HG02623 (cell line): ENCODE measurements around the gene GGA2.
"Not testable (repeated sequence)": the region's sequence is repeated elsewhere in the genome, so short reads cannot be mapped to it uniquely, and the experiment has no call there.

Experiments used
- ATAC-seq: cut with Tn5 transposase; IDR thresholded peaks from one replicate; pipeline ENCODE4 v1.9.1; 2021; ENCODE audit warnings: moderate library complexity; ENCODE audit not compliant: unreplicated experiment

The GGA2 gene

GRCh38 chr16:23527961-23528643 lies 17.8 kb upstream of the GGA2 start:
- ATAC-seq: no peak

GRCh38 chr16:23524886-23525285 lies 14.6 kb upstream of the GGA2 start:
- no peak for ATAC-seq

- ATAC-seq: no peak
These were observed 13.6 kb upstream of the GGA2 start for GRCh38 chr16:23523876-23524385.

- ATAC-seq: no peak
These were observed 13.0 kb upstream of the GGA2 start for GRCh38 chr16:23523321-23523720.

GRCh38 chr16:23521965-23522364 lies 11.7 kb upstream of the GGA2 start:
- ATAC-seq: no peak

GRCh38 chr16:23521037-23521743 lies 10.9 kb upstream of the GGA2 start:
- ATAC-seq: no peak

GRCh38 chr16:23520500-23520899 lies 10.2 kb upstream of the GGA2 start:
- ATAC-seq: no peak

GRCh38 chr16:23519282-23519681 lies 9.0 kb upstream of the GGA2 start:
- no peak for ATAC-seq

GRCh38 chr16:23518435-23518891 lies 8.2 kb upstream of the GGA2 start:
- ATAC-seq: no peak

- ATAC-seq: no peak
These were observed 6.3 kb upstream of the GGA2 start for GRCh38 chr16:23516366-23517137.

GRCh38 chr16:23515881-23516280 lies 5.6 kb upstream of the GGA2 start:
- no peak for ATAC-seq

- no peak for ATAC-seq
These were observed 4.3 kb upstream of the GGA2 start for GRCh38 chr16:23514381-23515152.

GRCh38 chr16:23512168-23512695 lies 1.9 kb upstream of the GGA2 start:
- ATAC-seq: no peak

- no peak for ATAC-seq
These were observed 1.4 kb upstream of the GGA2 start for GRCh38 chr16:23511731-23512130.

- ATAC-seq: not testable (repeated sequence)
These were observed 599 bp upstream of the GGA2 start for GRCh38 chr16:23510915-23511270.

GRCh38 chr16:23509782-23510163 lies 521 bp downstream of the GGA2 start:
- no peak for ATAC-seq

GRCh38 chr16:23509441-23509754 lies 896 bp downstream of the GGA2 start:
- ATAC-seq: no peak

GRCh38 chr16:23508589-23509440 lies 1.5 kb downstream of the GGA2 start:
- no peak for ATAC-seq

GRCh38 chr16:23506606-23506994 lies 3.7 kb downstream of the GGA2 start:
- no peak for ATAC-seq
